ENCODE results near the gene ALDH1A1.

- no peak for TF ChIP-seq CTCF (conservative IDR thresholded peaks at IDR 0.05 in 1 of 2, IDR thresholded peaks at IDR 0.05 in 1 of 2; ENCODE audit: extremely low read depth in 1 of 2, insufficient read depth in 1 of 2, low read depth in 1 of 2, low read length in 2 of 2)
- no peak for TF ChIP-seq EZH2 (IDR thresholded peaks at IDR 0.05; ENCODE audit: borderline replicate concordance, low read length)
Measured at GRCh38 chr9:72971411-72971810, 18.6 kb upstream of the ALDH1A1 start.
